Fibroblast of the aortic adventitia (primary cell): ENCODE results near the gene ZNF654. TPM values are rescaled to one million over a fixed set of nuclear protein-coding genes. Genes with fewer than 3 reads are reported as not detected.
"Not testable (repeated sequence)": the region's sequence is repeated elsewhere in the genome, so short reads cannot be mapped to it uniquely, and the experiment has no call there.

Experiments
- DNase-seq: peaks from one replicate; pipeline ENCODE4 v3.0.0-alpha.2; 2010; ENCODE audit warnings: low read depth
- H3K4me3 ChIP-seq: 2 replicates; pipeline ENCODE4 v1.5.1; 2011; ENCODE audit warnings: low read depth, mild to moderate bottlenecking, control low read depth, low read length, moderate library complexity
- CTCF ChIP-seq: IDR thresholded peaks from 2 replicates; pipeline ENCODE4 v1.5.1; 2011; ENCODE audit warnings: mild to moderate bottlenecking, low read length, control low read depth, inconsistent platforms; ENCODE audit not compliant: insufficient read depth
- total RNA-seq: library from RNA; depleted of rRNA; stranded (reverse); fragments of >200 nt; gene quantifications from 2 replicates; pipeline ENCODE4 v1.2.3, GENCODE V29; 2012; ENCODE audit warnings: low replicate concordance

ZNF654 gene
- total RNA-seq, 1 donor: 19.1 TPM

DNA sequence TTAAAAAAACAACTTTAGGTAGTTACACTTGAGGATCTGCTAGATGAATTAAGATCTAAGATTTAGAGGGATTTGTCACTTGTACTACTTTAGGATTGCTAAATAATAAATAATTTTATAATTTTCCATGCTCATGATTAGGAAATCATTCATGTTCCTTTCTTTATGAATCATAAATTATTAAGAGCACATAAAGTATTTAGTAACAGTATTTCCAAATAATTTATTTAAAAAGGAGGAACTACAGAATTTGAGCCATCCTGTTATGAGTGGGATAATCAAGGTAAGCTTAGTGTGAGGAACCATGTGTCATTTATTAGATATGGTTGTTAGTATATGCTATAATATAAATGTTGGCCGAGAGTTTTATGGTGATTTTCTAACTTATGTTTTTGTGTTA lies 53.2 kb downstream of the ZNF654 start:
- TF ChIP-seq CTCF: no peak
- H3K4me3 ChIP-seq: no peak overlapping the region
- no peak for DNase-seq

DNA sequence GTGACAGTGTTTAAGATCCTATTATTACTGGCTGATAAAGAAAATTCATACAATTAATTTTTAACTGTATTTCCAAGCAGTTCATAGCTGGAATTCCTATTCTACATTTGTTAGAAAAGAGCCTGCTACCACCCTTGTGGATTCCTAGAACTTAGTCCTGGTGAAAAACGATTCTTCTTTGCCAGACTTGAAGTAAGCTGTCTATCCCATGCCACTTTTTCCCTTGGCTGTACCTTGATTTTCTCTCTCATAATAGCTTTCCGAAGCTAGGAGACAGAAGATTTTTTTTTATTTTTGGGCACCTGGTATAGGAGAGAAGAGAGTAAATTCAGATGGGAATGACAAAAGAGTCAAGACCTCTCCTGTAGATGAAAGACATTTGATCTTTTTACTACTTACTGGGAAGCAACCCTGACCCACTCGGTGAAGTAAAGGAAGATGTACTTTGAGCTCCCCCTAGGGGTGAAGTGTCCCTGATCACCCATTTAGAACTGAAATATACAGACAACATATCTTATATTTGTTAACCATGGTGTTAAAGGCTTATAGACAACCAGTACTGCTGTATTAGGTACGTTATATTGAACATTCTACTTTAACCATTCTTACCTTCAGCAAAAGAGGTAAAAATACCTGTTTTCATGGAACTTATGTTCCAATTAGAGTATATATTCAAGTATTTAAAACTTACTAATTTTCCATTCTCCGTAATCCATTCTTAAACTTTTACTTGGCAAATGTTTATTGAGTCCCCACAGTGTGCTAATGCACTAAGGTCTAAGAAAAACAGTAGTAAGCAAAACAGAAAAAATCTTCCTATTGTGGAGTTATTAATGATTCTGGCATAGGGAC lies 54.5 kb downstream of the ZNF654 start:
- peak; percentile 82 for TF ChIP-seq CTCF
- peak; percentile 82 for DNase-seq
- H3K4me3 ChIP-seq: no peak overlapping the region

- TF ChIP-seq CTCF: no peak
- H3K4me3 ChIP-seq: no peak overlapping the region
- DNase-seq: no peak
Observed at GRCh38 chr3:88114878-88115549, 56.0 kb downstream of the ZNF654 start.

GRCh38 chr3:88117683-88118082 lies 58.6 kb downstream of the ZNF654 start:
- no peak for TF ChIP-seq CTCF
- no peak overlapping the region for H3K4me3 ChIP-seq
- no peak for DNase-seq

DNA sequence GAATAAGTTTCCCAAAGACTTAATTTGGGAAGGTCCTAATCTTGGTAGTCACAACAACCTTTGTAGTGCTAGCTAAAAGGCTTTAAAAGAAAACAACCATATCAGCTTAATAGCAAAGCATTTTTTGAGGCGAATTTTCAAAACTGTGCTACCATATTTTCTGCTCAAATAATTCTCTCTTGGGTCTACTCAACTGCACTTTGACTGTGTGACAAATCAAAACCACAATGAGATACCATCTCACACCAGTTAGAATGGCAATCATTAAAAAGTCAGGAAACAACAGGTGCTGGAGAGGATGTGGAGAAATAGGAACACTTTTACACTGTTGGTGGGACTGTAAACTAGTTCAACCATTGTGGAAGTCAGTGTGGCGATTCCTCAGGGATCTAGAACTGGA lies 59.5 kb downstream of the ZNF654 start:
- not testable (repeated sequence) for DNase-seq, H3K4me3 ChIP-seq

DNA sequence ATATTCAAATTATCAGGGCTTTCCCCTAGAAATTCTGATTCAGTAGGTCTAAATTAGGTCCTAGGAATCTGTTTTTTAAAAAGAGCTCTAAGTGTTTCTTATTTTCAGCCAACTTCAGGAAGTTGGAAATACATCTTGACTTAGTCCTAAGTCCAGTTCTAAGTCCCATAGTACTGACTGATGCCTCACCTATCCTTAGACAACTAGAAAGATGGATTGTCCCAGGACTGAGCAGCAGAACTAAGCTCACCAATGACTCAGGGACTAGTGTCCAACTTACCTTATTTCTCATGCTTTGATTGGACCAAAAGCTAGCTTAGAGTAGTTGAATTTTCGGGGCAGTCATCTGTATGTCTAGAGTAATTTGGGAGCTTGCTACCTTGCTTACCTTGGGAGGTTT lies 64.5 kb downstream of the ZNF654 start:
- no peak for TF ChIP-seq CTCF
- DNase-seq: no peak
- no peak overlapping the region for H3K4me3 ChIP-seq

GRCh38 chr3:88131695-88132094 lies 72.6 kb downstream of the ZNF654 start:
- no peak overlapping the region for H3K4me3 ChIP-seq
- no peak for TF ChIP-seq CTCF
- DNase-seq: no peak
